GM18498 (cell line): ENCODE measurements around the gene MRPL50.

Experiments
- ATAC-seq: cut with Tn5 transposase; IDR thresholded peaks from one replicate; pipeline ENCODE4 v1.9.1; 2021; ENCODE audit warnings: mild to moderate bottlenecking, moderate library complexity; ENCODE audit not compliant: unreplicated experiment

Gene MRPL50

DNA sequence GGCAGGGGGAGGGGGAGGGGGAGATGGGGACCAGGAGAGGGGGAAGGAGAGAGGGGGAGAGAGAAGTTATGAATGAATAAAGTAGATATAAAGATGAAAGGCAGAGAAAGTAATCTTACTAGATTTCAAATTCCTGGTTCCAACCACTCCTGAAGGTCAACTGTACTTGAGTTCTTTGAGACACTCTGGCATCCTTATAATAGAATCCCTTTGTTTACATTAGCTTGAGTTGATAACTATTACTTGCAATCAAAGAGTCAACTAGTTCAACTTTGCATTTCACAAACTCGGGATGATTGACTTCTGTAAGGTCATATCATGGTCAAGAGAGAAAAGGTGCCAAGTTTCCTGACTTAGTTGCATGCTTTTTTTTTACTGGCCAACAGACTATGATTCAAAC, 55.8 kb downstream of the MRPL50 start:
- ATAC-seq, result no peak

DNA sequence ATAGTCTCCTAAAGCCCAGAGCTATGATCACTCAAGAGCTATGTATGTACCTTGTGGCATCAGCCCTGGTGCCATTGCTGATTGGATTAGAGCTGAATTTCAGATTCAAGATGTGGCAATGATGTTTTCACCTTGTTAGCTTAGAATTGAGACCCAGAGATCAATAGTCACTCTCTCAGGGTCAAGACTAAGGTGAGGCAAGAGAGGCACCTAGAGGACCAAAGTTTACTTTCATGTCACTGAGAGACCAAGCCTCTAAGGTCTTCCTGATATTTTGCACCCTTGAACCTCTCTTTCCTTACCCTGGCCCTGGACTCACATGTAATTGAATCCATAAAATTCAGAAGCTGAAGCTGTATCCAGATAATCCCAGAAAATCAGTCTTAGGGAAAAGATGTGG, 56.5 kb downstream of the MRPL50 start:
- ATAC-seq, result no peak
